Prostate gland (tissue), 2 donors: Measurements from ENCODE around the gene TSR3. TPM values are rescaled to one million over a fixed set of nuclear protein-coding genes. Genes with fewer than 3 reads are reported as not detected.

Experiments
- DNase-seq: peaks from one replicate; pipeline ENCODE4 v3.0.0-alpha.2; 2019; ENCODE audit warnings: low spot score
- H3K27ac ChIP-seq, 2 donors: fragments of 200-600 bp; sonication (generic); 2 replicates each; pipeline ENCODE4 v1.5.1; 2017 to 2019
- H3K27me3 ChIP-seq: fragments of 200-600 bp; sonication (generic); replicated peaks from 2 replicates; pipeline ENCODE4 v1.5.1; 2019; ENCODE audit not compliant: insufficient read depth
- H3K36me3 ChIP-seq, 2 donors: fragments of 200-600 bp; sonication (generic); 1 replicate in 1 of 2; 2 replicates in 1 of 2; pipeline versions ENCODE4 v1.5.1 to v1.8.1; 2017 to 2019
- H3K4me1 ChIP-seq: fragments of 200-600 bp; sonication (generic); replicated peaks from 2 replicates; pipeline ENCODE4 v1.5.1; 2019
- H3K4me3 ChIP-seq, 2 donors: fragments of 200-600 bp; sonication (generic); 2 replicates each; pipeline ENCODE4 v1.5.1; 2017 to 2019
- H3K9me3 ChIP-seq: fragments of 200-600 bp; sonication (generic); 2 replicates; pipeline ENCODE4 v1.5.1; 2017
- CTCF ChIP-seq, 4 experiments: fragments of 200-600 bp in 2 of 4; fragments of 450-650 bp in 2 of 4; sonication (generic) in 2 of 4; IDR thresholded peaks; 1 replicate in 3 of 4; 2 replicates in 1 of 4; pipeline ENCODE4 v1.5.1; 2016 to 2019; ENCODE audit warnings: antibody characterized with exemption in 4 of 4, mild to moderate bottlenecking in 2 of 4, moderate library complexity in 2 of 4
- POLR2A ChIP-seq: fragments of 450-650 bp; IDR thresholded peaks from one replicate; pipeline ENCODE4 v1.6.1; 2016; ENCODE audit warnings: antibody characterized with exemption, mild to moderate bottlenecking
- POLR2AphosphoS5 ChIP-seq: sonication (generic); formaldehyde crosslinking; IDR thresholded peaks from one replicate; pipeline ENCODE4 v1.6.1; 2017; ENCODE audit warnings: antibody characterized with exemption
- WGBS: methylation state at CpG from one replicate; pipeline ENCODE4 v1.1.5; 2018; 5-methylcytosine and 5-hydroxymethylcytosine counted together
- intact Hi-C: fragments of 100-400 bp; cut with DNase I; formaldehyde crosslinking; loops from one replicate; pipeline ENCODE4 v1.14.2; 2022
- total RNA-seq, 2 donors: library from RNA; depleted of rRNA; stranded (reverse); fragments of >200 nt; gene quantifications; one replicate each; pipeline ENCODE4 v1.1.0, GENCODE V29; 2016

TSR3 gene
- total RNA-seq, 2 donors from 2014 or later = 108 to 148 TPM

DNA sequence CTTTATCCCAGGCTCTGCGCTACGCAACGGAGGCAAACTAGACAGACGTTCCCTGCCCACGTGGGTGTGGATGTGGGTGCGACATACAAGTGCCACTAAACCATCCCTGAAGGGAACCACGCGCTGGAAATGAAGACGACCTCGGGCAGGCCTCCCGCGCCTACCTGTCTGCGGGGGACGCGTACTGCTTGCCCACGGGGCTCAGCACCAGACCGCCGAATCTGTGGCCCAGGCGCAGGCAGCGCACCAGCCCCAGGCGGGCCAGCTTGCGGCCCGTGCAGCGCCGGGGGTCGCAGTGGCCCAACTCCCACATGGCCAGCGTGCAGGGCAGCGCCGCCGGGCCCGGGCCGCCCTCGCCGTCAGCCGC is 480 bp downstream of the TSR3 start:
- Histone ChIP-seq H3K36me3 (peaks cover 0 to 10% of the 10 kb centered on the region in 2 donors), H3K27ac (peak overlapping the region in 1 of 2 donors; percentile 64), H3K9me3 (no peaks in the 10 kb centered on the region), H3K27me3 (no peaks in the 10 kb centered on the region), H3K4me3 (peak overlapping the region; percentile 95 to 96), H3K4me1 (peaks cover 11% of the 10 kb centered on the region)
- TF ChIP-seq POLR2AphosphoS5 (no peak), CTCF (IDR thresholded peaks at IDR 0.05) (no peak), POLR2A (no peak)
- under 1% methylated on average over 29 of the region's 35 CpGs for WGBS
- intact Hi-C loops = no loop called here
- DNase-seq = no peak

GRCh38 chr16:1350691-1351090 is 987 bp downstream of the TSR3 start:
- H3K9me3 ChIP-seq = no peaks in the 10 kb centered on the region
- peaks cover 11% of the 10 kb centered on the region for H3K4me1 ChIP-seq
- H3K27ac ChIP-seq = peak overlapping the region in 1 of 2 donors; percentile 64
- peaks cover 0 to 10% of the 10 kb centered on the region in 2 donors for H3K36me3 ChIP-seq
- intact Hi-C loops = no loop called here
- no peak for DNase-seq
- peak overlapping the region; percentile 95 to 96 for H3K4me3 ChIP-seq
- WGBS = 80% methylated on average over 15 of the region's 19 CpGs
- no peaks in the 10 kb centered on the region for H3K27me3 ChIP-seq
- TF ChIP-seq POLR2AphosphoS5 (no peak), CTCF (IDR thresholded peaks at IDR 0.05) (no peak), POLR2A (no peak)

- Histone ChIP-seq H3K27me3 (no peaks in the 10 kb centered on the region), H3K36me3 (peaks cover 0 to 10% of the 10 kb centered on the region in 2 donors), H3K4me1 (peaks cover 11% of the 10 kb centered on the region), H3K4me3 (no peak overlapping the region), H3K9me3 (no peaks in the 10 kb centered on the region), H3K27ac (no peak overlapping the region)
- DNase-seq = no peak
- WGBS = 91% methylated on average over 17 of the region's 17 CpGs
- TF ChIP-seq CTCF (IDR thresholded peaks at IDR 0.05) (no peak), POLR2A (no peak), POLR2AphosphoS5 (no peak)
- intact Hi-C loops = no loop called here
Measured at GRCh38 chr16:1349951-1350350, 1.7 kb downstream of the TSR3 start.

- H3K27ac ChIP-seq = no peak overlapping the region
- peaks cover 0 to 10% of the 10 kb centered on the region in 2 donors for H3K36me3 ChIP-seq
- no peak for DNase-seq
- H3K4me1 ChIP-seq = peaks cover 11% of the 10 kb centered on the region
- 75% methylated on average over 16 of the region's 16 CpGs for WGBS
- no peaks in the 10 kb centered on the region for H3K9me3 ChIP-seq
- H3K4me3 ChIP-seq = no peak overlapping the region
- intact Hi-C loops = no loop called here
- TF ChIP-seq POLR2AphosphoS5 (no peak), POLR2A (no peak), CTCF (IDR thresholded peaks at IDR 0.05) (no peak)
- no peaks in the 10 kb centered on the region for H3K27me3 ChIP-seq
Measured at GRCh38 chr16:1349351-1349750, 2.3 kb downstream of the TSR3 start.

- 80% methylated on average over 14 of the region's 14 CpGs for WGBS
- Histone ChIP-seq H3K27me3 (no peaks in the 10 kb centered on the region), H3K9me3 (no peaks in the 10 kb centered on the region), H3K27ac (no peak overlapping the region), H3K4me3 (no peak overlapping the region), H3K4me1 (peaks cover 11% of the 10 kb centered on the region), H3K36me3 (peaks cover 0 to 10% of the 10 kb centered on the region in 2 donors)
- intact Hi-C loops = no loop called here
- TF ChIP-seq POLR2AphosphoS5 = no peak
- no peak for TF ChIP-seq POLR2A
- TF ChIP-seq CTCF (IDR thresholded peaks at IDR 0.05) = no peak
- no peak for DNase-seq
Measured at GRCh38 chr16:1348926-1349325, 2.8 kb downstream of the TSR3 start.
